ENCODE results near the gene MOCS2.

Gene MOCS2

GRCh38 chr5:53126521-53126920, 17.0 kb upstream of the MOCS2 start:
- Histone ChIP-seq H3K27me3 (ENCODE audit: insufficient read depth, poor library complexity, severe bottlenecking) (no peaks in the 10 kb centered on the region), H3K4me3 (replicated peaks; ENCODE audit: insufficient read depth, low read length) (no peak overlapping the region), H3K27ac (replicated peaks) (no peak overlapping the region)
- TF ChIP-seq, protein P1, sequence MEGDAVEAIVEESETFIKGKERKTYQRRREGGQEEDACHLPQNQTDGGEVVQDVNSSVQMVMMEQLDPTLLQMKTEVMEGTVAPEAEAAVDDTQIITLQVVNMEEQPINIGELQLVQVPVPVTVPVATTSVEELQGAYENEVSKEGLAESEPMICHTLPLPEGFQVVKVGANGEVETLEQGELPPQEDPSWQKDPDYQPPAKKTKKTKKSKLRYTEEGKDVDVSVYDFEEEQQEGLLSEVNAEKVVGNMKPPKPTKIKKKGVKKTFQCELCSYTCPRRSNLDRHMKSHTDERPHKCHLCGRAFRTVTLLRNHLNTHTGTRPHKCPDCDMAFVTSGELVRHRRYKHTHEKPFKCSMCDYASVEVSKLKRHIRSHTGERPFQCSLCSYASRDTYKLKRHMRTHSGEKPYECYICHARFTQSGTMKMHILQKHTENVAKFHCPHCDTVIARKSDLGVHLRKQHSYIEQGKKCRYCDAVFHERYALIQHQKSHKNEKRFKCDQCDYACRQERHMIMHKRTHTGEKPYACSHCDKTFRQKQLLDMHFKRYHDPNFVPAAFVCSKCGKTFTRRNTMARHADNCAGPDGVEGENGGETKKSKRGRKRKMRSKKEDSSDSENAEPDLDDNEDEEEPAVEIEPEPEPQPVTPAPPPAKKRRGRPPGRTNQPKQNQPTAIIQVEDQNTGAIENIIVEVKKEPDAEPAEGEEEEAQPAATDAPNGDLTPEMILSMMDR (IDR thresholded peaks at IDR 0.05; ENCODE audit: insufficient read depth, low read length) = no peak
- TF ChIP-seq GABPA (IDR thresholded peaks at IDR 0.05; ENCODE audit: low read depth) = no peak
- TF ChIP-seq, protein P2, sequence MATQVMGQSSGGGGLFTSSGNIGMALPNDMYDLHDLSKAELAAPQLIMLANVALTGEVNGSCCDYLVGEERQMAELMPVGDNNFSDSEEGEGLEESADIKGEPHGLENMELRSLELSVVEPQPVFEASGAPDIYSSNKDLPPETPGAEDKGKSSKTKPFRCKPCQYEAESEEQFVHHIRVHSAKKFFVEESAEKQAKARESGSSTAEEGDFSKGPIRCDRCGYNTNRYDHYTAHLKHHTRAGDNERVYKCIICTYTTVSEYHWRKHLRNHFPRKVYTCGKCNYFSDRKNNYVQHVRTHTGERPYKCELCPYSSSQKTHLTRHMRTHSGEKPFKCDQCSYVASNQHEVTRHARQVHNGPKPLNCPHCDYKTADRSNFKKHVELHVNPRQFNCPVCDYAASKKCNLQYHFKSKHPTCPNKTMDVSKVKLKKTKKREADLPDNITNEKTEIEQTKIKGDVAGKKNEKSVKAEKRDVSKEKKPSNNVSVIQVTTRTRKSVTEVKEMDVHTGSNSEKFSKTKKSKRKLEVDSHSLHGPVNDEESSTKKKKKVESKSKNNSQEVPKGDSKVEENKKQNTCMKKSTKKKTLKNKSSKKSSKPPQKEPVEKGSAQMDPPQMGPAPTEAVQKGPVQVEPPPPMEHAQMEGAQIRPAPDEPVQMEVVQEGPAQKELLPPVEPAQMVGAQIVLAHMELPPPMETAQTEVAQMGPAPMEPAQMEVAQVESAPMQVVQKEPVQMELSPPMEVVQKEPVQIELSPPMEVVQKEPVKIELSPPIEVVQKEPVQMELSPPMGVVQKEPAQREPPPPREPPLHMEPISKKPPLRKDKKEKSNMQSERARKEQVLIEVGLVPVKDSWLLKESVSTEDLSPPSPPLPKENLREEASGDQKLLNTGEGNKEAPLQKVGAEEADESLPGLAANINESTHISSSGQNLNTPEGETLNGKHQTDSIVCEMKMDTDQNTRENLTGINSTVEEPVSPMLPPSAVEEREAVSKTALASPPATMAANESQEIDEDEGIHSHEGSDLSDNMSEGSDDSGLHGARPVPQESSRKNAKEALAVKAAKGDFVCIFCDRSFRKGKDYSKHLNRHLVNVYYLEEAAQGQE (IDR thresholded peaks at IDR 0.05; ENCODE audit: insufficient replicate concordance, low read depth) = no peak
- no peak for TF ChIP-seq SPI1 (IDR thresholded peaks at IDR 0.05; ENCODE audit: borderline replicate concordance, low read depth)
- TF ChIP-seq POLR2AphosphoS5 (IDR thresholded peaks at IDR 0.05; ENCODE audit: low read depth) = no peak
- no peak for DNase-seq (ENCODE audit: low read depth in 1 of 2, low spot score in 1 of 2)

GRCh38 chr5:53123702-53124101, 14.1 kb upstream of the MOCS2 start:
- TF ChIP-seq, protein P2 (IDR thresholded peaks at IDR 0.05; ENCODE audit: insufficient replicate concordance, low read depth) = no peak
- TF ChIP-seq POLR2AphosphoS5 (IDR thresholded peaks at IDR 0.05; ENCODE audit: low read depth) (no peak), GABPA (IDR thresholded peaks at IDR 0.05; ENCODE audit: low read depth) (no peak), SPI1 (IDR thresholded peaks at IDR 0.05; ENCODE audit: borderline replicate concordance, low read depth) (no peak)
- TF ChIP-seq, protein P1 (IDR thresholded peaks at IDR 0.05; ENCODE audit: insufficient read depth, low read length) = no peak
- no peak overlapping the region for H3K27ac ChIP-seq (replicated peaks)
- H3K4me3 ChIP-seq (replicated peaks; ENCODE audit: insufficient read depth, low read length) = no peak overlapping the region
- peaks cover 2% of the 10 kb centered on the region for H3K27me3 ChIP-seq (ENCODE audit: insufficient read depth, poor library complexity, severe bottlenecking)
- DNase-seq (ENCODE audit: low read depth in 1 of 2, low spot score in 1 of 2) = no peak

DNA sequence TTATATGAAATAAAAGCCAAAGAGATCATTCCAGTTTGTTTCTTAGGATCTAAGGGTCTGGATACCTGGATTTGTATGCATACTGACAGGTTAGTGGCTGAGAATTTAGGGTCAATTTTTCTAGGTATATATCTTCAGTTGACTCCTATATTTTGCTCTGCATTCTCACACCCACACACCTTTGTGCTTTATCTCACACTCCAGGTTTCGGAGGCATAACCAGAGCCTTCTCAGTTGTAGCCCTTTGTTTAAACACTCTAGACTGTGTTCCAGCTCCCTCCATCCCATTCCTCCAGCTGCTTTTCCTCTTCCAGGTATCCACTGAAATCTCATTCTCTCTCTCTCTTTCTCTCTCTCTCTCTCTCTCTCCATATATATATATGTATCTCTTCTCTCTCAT, 10.6 kb upstream of the MOCS2 start:
- TF ChIP-seq GABPA (IDR thresholded peaks at IDR 0.05; ENCODE audit: low read depth) = no peak
- no peak for TF ChIP-seq POLR2AphosphoS5 (IDR thresholded peaks at IDR 0.05; ENCODE audit: low read depth)
- TF ChIP-seq, protein P1 (IDR thresholded peaks at IDR 0.05; ENCODE audit: insufficient read depth, low read length) = no peak
- TF ChIP-seq SPI1 (IDR thresholded peaks at IDR 0.05; ENCODE audit: borderline replicate concordance, low read depth) = no peak
- TF ChIP-seq, protein P2 (IDR thresholded peaks at IDR 0.05; ENCODE audit: insufficient replicate concordance, low read depth) = no peak
- no peak overlapping the region for H3K27ac ChIP-seq (replicated peaks)
- H3K27me3 ChIP-seq (ENCODE audit: insufficient read depth, poor library complexity, severe bottlenecking) = peaks cover 2% of the 10 kb centered on the region
- no peak overlapping the region for H3K4me3 ChIP-seq (replicated peaks; ENCODE audit: insufficient read depth, low read length)
- no peak for DNase-seq (ENCODE audit: low read depth in 1 of 2, low spot score in 1 of 2)
